ENCODE measurements around the gene SMG6. TPM values are rescaled to one million over a fixed set of nuclear protein-coding genes. Genes with fewer than 3 reads are reported as not detected.
A peak's percentile ranks its signal among the peaks of the same experiment; 100 is the strongest.
"Not testable (repeated sequence)": the region's sequence is repeated elsewhere in the genome, so short reads cannot be mapped to it uniquely, and the experiment has no call there.

SMG6 gene
- total RNA-seq, 4 donors from 2014 or later = 17.9 to 24.0 (median 20.1) TPM

DNA sequence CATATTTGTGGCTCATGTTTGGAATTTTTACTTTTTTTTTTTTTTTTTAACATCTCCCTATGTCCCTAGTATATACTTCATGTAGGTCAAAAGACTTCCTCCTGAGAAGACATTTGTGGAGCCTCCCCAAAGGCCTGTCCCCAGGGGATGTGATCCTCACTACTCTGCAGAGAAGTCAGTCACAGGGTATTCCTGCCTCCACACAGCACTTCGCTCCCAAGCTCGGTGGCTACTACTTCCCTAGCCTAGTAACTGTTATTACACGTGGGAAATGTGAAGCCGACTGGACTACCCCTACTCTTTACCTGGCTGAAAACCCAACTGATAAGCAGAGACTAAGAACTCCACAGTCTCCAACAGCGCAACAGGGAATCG lies 131.9 kb downstream of the SMG6 start:
- 52 to 69% methylated on average over 5 to 6 of the region's 6 CpGs for WGBS, 2 donors
- Histone ChIP-seq H3K27me3 (no peaks in the 10 kb centered on the region), H3K9me3 (no peaks in the 10 kb centered on the region), H3K4me1 (peaks cover 33 to 52% (median 43%) of the 10 kb centered on the region in 3 donors), H3K27ac (peak overlapping the region; percentile 68 to 88 (median 76)), H3K36me3 (peaks cover 0 to 62% (median 0%) of the 10 kb centered on the region in 3 donors), H3K4me3 (no peak overlapping the region)
- intact Hi-C loops (cut with DNase I) = loop anchor here (10.0 kb wide), 1 partner anchor 63 kb away; no protein-coding TSS in a partner anchor
- DNase-seq = no peak
- no peak for TF ChIP-seq POLR2A (IDR thresholded peaks at IDR 0.05)
- TF ChIP-seq, protein P1, sequence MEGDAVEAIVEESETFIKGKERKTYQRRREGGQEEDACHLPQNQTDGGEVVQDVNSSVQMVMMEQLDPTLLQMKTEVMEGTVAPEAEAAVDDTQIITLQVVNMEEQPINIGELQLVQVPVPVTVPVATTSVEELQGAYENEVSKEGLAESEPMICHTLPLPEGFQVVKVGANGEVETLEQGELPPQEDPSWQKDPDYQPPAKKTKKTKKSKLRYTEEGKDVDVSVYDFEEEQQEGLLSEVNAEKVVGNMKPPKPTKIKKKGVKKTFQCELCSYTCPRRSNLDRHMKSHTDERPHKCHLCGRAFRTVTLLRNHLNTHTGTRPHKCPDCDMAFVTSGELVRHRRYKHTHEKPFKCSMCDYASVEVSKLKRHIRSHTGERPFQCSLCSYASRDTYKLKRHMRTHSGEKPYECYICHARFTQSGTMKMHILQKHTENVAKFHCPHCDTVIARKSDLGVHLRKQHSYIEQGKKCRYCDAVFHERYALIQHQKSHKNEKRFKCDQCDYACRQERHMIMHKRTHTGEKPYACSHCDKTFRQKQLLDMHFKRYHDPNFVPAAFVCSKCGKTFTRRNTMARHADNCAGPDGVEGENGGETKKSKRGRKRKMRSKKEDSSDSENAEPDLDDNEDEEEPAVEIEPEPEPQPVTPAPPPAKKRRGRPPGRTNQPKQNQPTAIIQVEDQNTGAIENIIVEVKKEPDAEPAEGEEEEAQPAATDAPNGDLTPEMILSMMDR (IDR thresholded peaks at IDR 0.05) = no peak

DNA sequence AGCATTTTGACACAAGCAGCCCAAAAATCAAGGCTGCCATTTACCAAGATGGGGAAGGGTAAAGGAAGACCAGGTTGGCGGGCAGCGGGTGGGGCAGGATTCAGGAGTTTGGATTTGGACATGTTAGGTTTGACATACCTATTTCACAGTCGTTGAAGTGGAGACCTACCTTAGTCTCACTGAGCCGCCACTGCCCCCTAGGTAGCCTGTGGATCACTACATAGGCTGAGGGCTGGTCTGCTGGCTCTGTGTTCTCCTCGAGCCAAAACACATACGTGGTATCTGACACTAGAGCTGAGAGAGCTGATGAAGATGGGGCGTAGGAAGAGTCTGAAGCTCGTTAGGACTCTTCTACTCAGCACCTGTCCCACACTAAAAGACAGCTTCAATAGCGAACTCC lies 133.6 kb downstream of the SMG6 start:
- TF ChIP-seq, protein P1 (IDR thresholded peaks at IDR 0.05) = peak in 1 of 6 experiments; percentile 37
- no peak for TF ChIP-seq POLR2A (IDR thresholded peaks at IDR 0.05)
- intact Hi-C loops (cut with DNase I) = loop anchor here (10.0 kb wide), 1 partner anchor 65 kb away; no protein-coding TSS in a partner anchor
- H3K9me3 ChIP-seq = no peaks in the 10 kb centered on the region
- no peaks in the 10 kb centered on the region for H3K27me3 ChIP-seq
- H3K36me3 ChIP-seq = peaks cover 0 to 70% (median 0%) of the 10 kb centered on the region in 3 donors
- no peak overlapping the region for H3K4me3 ChIP-seq
- H3K4me1 ChIP-seq = peaks cover 26 to 36% (median 30%) of the 10 kb centered on the region in 3 donors
- 77 to 81% methylated on average over 9 of the region's 9 CpGs for WGBS, 2 donors
- no peak overlapping the region for H3K27ac ChIP-seq
- DNase-seq = no peak

DNA sequence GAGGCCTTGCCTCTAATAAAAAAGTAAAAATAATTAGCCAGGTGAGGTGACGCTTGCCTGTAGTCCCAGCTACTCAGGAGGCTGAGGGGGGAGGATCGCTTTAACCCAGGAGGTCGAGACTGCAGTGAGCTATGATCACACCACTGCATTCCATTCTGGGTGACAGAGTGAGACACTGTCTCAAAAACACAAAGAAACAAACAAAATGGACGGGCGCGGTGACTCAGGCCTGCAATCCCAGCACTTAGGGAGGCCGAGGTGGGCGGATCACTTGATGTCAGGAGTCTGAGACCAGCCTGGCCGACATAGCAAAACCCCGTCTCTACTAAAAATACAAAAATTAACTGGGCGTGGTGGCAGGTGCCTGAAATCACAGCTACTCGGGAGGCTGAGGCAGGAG lies 137.9 kb downstream of the SMG6 start:
- DNase-seq; H3K27ac ChIP-seq; H3K4me1 ChIP-seq; H3K9me3 ChIP-seq; H3K4me3 ChIP-seq; intact Hi-C loops (cut with DNase I); H3K27me3 ChIP-seq: not testable (repeated sequence)
- peaks cover 0 to 96% (median 0%) of the 10 kb centered on the region in 3 donors for H3K36me3 ChIP-seq
- WGBS, 2 donors = 89 to 90% methylated on average over 6 to 12 of the region's 12 CpGs

DNA sequence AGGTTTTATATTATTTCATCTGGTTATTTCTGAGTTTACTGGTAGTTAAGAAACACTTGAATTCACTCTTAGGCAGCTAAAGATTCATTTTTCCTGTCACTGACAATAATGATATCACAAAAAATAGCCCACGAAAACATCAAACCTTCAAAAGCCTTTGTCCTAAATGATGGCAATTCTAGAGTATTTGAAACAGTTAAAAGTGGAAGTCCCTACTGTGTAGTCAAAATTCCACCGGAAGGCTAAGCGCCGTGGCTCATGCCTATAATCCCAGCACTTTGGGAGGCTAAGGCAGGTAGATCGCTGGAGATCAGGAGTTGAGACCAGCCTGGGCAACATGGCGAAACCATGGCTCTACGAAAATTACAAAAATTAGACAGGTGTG lies 145.2 kb downstream of the SMG6 start:
- WGBS, 2 donors = 67 to 87% methylated on average over 4 to 7 of the region's 7 CpGs
- Histone ChIP-seq H3K4me1 (peaks cover 0 to 24% (median 14%) of the 10 kb centered on the region in 3 donors), H3K27ac (peak overlapping the region in 2 of 4 donors; percentile 30 to 31), H3K36me3 (peaks cover 0 to 67% (median 0%) of the 10 kb centered on the region in 3 donors), H3K4me3 (no peak overlapping the region), H3K27me3 (no peaks in the 10 kb centered on the region), H3K9me3 (no peaks in the 10 kb centered on the region)
- DNase-seq = no peak
- TF ChIP-seq, protein P1 (IDR thresholded peaks at IDR 0.05) = no peak
- TF ChIP-seq POLR2A (IDR thresholded peaks at IDR 0.05) = no peak
- intact Hi-C loops (cut with DNase I) = no loop called here

DNA sequence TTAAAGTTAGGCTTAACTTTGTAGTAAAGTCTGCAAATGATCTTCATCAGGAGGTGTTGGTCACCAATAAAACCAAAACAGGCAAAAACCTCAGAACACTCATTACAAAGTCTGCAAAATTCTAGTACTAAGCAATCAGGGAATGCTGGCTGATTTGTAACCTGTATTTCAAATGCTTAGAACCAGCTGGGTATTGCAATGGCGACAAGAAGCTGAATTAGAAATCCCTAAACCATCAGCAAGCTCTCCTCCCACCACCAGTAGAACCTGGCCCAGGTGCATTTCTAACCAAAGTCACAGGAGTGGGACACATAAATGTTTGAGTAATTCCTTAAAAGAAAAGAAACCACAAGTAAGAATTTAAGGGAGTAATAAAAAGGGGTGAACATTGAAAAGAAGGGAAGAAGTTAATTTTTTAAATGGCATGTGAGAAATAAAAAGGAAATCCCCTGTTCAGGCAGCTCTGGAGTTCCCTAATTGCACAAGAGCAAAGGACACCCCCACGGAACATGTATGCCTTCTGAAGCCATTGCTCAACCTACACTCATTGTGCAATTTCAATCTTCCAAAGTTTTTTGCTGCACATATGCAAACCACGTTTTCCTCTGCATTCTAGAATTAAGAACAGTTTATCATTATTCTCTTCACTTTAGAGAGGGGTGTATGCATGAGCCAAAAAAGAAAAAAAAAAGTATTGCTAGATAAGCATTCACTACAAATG lies 145.8 kb downstream of the SMG6 start:
- 32 to 34% methylated on average over 3 of the region's 3 CpGs for WGBS, 2 donors
- no peaks in the 10 kb centered on the region for H3K27me3 ChIP-seq
- DNase-seq = no peak
- peak overlapping the region in 2 of 4 donors; percentile 53 to 57 for H3K27ac ChIP-seq
- H3K4me3 ChIP-seq = no peak overlapping the region
- H3K4me1 ChIP-seq = peaks cover 0 to 24% (median 14%) of the 10 kb centered on the region in 3 donors
- TF ChIP-seq, protein P1 (IDR thresholded peaks at IDR 0.05) = no peak
- TF ChIP-seq POLR2A (IDR thresholded peaks at IDR 0.05) = no peak
- H3K9me3 ChIP-seq = no peaks in the 10 kb centered on the region
- intact Hi-C loops (cut with DNase I) = no loop called here
- H3K36me3 ChIP-seq = peaks cover 0 to 67% (median 0%) of the 10 kb centered on the region in 3 donors

Data from esophagus squamous epithelium (tissue), 5 donors.